GM23338 (cell line): ENCODE data around the gene SIRT3. TPM values are rescaled to one million over a fixed set of nuclear protein-coding genes. Genes with fewer than 3 reads are reported as not detected.

ENCODE experiments used
- ATAC-seq: fragments of 200-7000 bp; cut with Tn5 transposase; 3 replicates; pipeline ENCODE4 v1.9.1; 2020
- DNase-seq: peaks from one replicate; pipeline ENCODE4 v3.0.0-alpha.2; 2015; ENCODE audit warnings: low spot score
- H2AFZ ChIP-seq: fragments of 200-600 bp; sonication (generic); 2 replicates; pipeline ENCODE4 v1.8.0; 2016; ENCODE audit warnings: antibody characterized with exemption, mild to moderate bottlenecking, moderate library complexity
- H3F3A ChIP-seq: fragments of 200-600 bp; sonication (generic); replicated peaks from 2 replicates; pipeline ENCODE4 v1.8.0; 2017; ENCODE audit warnings: antibody characterized with exemption, mixed run types, low read depth
- H3K27ac ChIP-seq: fragments of 200-600 bp; sonication (generic); 2 replicates; pipeline ENCODE4 v1.6.1; 2016; ENCODE audit warnings: low read depth
- H3K27me3 ChIP-seq: fragments of 200-600 bp; sonication (generic); 2 replicates; pipeline ENCODE4 v1.8.0; 2016; ENCODE audit warnings: mild to moderate bottlenecking, mixed run types, moderate library complexity; ENCODE audit not compliant: insufficient read depth
- H3K36me3 ChIP-seq: fragments of 200-600 bp; sonication (generic); 2 replicates; pipeline ENCODE4 v1.8.0; 2016; ENCODE audit warnings: mild to moderate bottlenecking; ENCODE audit not compliant: insufficient read depth
- H3K4me1 ChIP-seq: fragments of 200-600 bp; sonication (generic); 2 replicates; pipeline ENCODE4 v1.8.0; 2016; ENCODE audit warnings: mild to moderate bottlenecking, moderate library complexity; ENCODE audit not compliant: insufficient read depth
- H3K4me2 ChIP-seq: fragments of 200-600 bp; sonication (generic); 2 replicates; pipeline ENCODE4 v1.7.1; 2017; ENCODE audit warnings: mixed run types
- H3K4me3 ChIP-seq: fragments of 200-600 bp; sonication (generic); 2 replicates; pipeline ENCODE4 v1.6.1; 2016; ENCODE audit warnings: mixed run types
- H3K79me2 ChIP-seq: fragments of 200-600 bp; sonication (generic); replicated peaks from 2 replicates; pipeline ENCODE4 v1.8.0; 2017; ENCODE audit warnings: mild to moderate bottlenecking; ENCODE audit not compliant: insufficient read depth
- H3K9me2 ChIP-seq: fragments of 200-600 bp; sonication (generic); 2 replicates; pipeline ENCODE4 v1.8.0; 2017; ENCODE audit not compliant: insufficient read depth
- H4K20me1 ChIP-seq: fragments of 200-600 bp; sonication (generic); replicated peaks from 2 replicates; pipeline ENCODE4 v1.8.0; 2017; ENCODE audit warnings: mild to moderate bottlenecking; ENCODE audit not compliant: insufficient read depth
- H3K27ac Mint-ChIP-seq: 2 replicates; pipeline ENCODE4 v1.8.0; 2020; ENCODE audit warnings: inconsistent platforms, mild to moderate bottlenecking, moderate library complexity, mixed read lengths
- H3K27me3 Mint-ChIP-seq: 3 replicates; pipeline ENCODE4 v1.8.0; 2022; ENCODE audit warnings: low read depth, mild to moderate bottlenecking, moderate library complexity, mixed read lengths, inconsistent platforms; ENCODE audit not compliant: insufficient read depth, poor library complexity
- H3K36me3 Mint-ChIP-seq: 3 replicates; pipeline ENCODE4 v1.8.0; 2021; ENCODE audit warnings: low read depth, mild to moderate bottlenecking, inconsistent platforms, moderate library complexity, mixed read lengths
- H3K4me1 Mint-ChIP-seq: 3 replicates; pipeline ENCODE4 v1.8.0; 2020; ENCODE audit warnings: mild to moderate bottlenecking, inconsistent platforms, mixed read lengths
- H3K4me3 Mint-ChIP-seq: 3 replicates; pipeline ENCODE4 v1.8.0; 2021; ENCODE audit warnings: moderate library complexity, mild to moderate bottlenecking, inconsistent platforms, mixed read lengths
- H3K9me3 Mint-ChIP-seq: 3 replicates; pipeline ENCODE4 v1.8.0; 2020; ENCODE audit warnings: moderate library complexity, mild to moderate bottlenecking, inconsistent platforms, mixed read lengths
- CREB1 ChIP-seq: fragments of 250-450 bp; sonication (Bioruptor Pico); IDR thresholded peaks from 2 replicates; pipeline ENCODE4 v1.5.0; 2020; ENCODE audit warnings: low read depth, mild to moderate bottlenecking, moderate library complexity
- EZH2 ChIP-seq: fragments of 200-600 bp; sonication (generic); IDR thresholded peaks from one replicate; pipeline ENCODE4 v1.8.0; 2017; ENCODE audit warnings: antibody characterized with exemption, mild to moderate bottlenecking, low read depth; ENCODE audit not compliant: unreplicated experiment
- EZH2phosphoT487 ChIP-seq: fragments of 200-600 bp; sonication (generic); IDR thresholded peaks from one replicate; pipeline ENCODE4 v1.8.1; 2018; ENCODE audit warnings: antibody characterized with exemption; ENCODE audit not compliant: unreplicated experiment
- JUNB ChIP-seq: IDR thresholded peaks from one replicate; pipeline ENCODE4 v1.6.1; 2016; ENCODE audit warnings: antibody characterized with exemption; ENCODE audit not compliant: unreplicated experiment
- NANOG ChIP-seq: IDR thresholded peaks from 2 replicates; pipeline ENCODE4 v1.6.1; 2016; ENCODE audit warnings: antibody characterized with exemption, borderline replicate concordance
- ZNF114 ChIP-seq: fragments of 250-450 bp; sonication (Bioruptor Pico); IDR thresholded peaks from 2 replicates; pipeline ENCODE4 v1.5.0; 2020; ENCODE audit warnings: mild to moderate bottlenecking, moderate library complexity
- ZNF331 ChIP-seq: fragments of 250-450 bp; sonication (Bioruptor Pico); IDR thresholded peaks from 2 replicates; pipeline ENCODE4 v1.5.0; 2020; ENCODE audit warnings: low read depth, mild to moderate bottlenecking, moderate library complexity
- polyA plus RNA-seq: library from polyadenylated mRNA; unstranded; fragments of >200 nt; fragmentation: Nextera tagmentation; extraction: Ambion mirVana; gene quantifications from 2 replicates; pipeline ENCODE4 v1.2.1, GENCODE V29; 2016
- total RNA-seq: library from RNA; depleted of rRNA; stranded (reverse); fragments of >200 nt; shearing (Covaris generic); gene quantifications from 2 replicates; pipeline ENCODE4 v1.2.3, GENCODE V29; 2014
- TF ChIP-seq, protein P1 (sequence below): IDR thresholded peaks from one replicate; pipeline ENCODE4 v1.6.1; 2018; ENCODE audit warnings: antibody characterized with exemption; ENCODE audit not compliant: unreplicated experiment
- TF ChIP-seq, protein P2 (sequence below), 2 experiments: fragments of 200-600 bp in 1 of 2; sonication (generic) in 1 of 2; conservative IDR thresholded peaks; 2 replicates each; pipeline versions ENCODE4 v1.5.1 to v1.6.1; 2016 to 2017; ENCODE audit warnings: antibody characterized with exemption in 2 of 2, low read depth in 2 of 2, mild to moderate bottlenecking in 2 of 2, moderate library complexity in 1 of 2
- TF ChIP-seq, protein P3 (sequence below): IDR thresholded peaks from 2 replicates; pipeline ENCODE4 v1.6.1; 2016; ENCODE audit warnings: antibody characterized with exemption
- TF ChIP-seq, protein P4 (sequence below): fragments of 250-450 bp; sonication (Bioruptor Pico); IDR thresholded peaks from 2 replicates; pipeline ENCODE4 v1.5.0; 2020; ENCODE audit warnings: mild to moderate bottlenecking, moderate library complexity

Gene SIRT3
- total and polyA plus RNA-seq, 2 experiments from 2014 or later = 7.0 to 11.4 TPM

DNA sequence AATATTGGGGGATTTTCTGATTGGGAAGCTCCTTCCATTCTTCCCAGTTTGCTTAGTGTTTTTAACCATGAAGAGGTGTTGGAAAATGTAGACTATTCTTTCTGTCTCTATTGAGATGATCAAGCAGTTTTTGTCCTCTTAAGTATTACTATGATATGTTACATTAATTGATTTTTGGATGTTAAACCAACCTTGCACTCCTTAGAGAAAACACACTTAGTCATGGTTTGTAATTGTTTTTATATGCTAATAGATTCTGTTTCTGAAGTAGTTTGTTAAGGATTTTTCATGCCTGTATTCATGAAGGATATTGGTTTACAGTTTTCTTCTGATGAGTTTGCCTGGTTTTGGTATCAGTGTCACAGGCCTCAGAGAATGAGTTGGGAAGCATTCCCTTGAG lies 40.1 kb upstream of the SIRT3 start (continued):
- TF ChIP-seq, protein P1, sequence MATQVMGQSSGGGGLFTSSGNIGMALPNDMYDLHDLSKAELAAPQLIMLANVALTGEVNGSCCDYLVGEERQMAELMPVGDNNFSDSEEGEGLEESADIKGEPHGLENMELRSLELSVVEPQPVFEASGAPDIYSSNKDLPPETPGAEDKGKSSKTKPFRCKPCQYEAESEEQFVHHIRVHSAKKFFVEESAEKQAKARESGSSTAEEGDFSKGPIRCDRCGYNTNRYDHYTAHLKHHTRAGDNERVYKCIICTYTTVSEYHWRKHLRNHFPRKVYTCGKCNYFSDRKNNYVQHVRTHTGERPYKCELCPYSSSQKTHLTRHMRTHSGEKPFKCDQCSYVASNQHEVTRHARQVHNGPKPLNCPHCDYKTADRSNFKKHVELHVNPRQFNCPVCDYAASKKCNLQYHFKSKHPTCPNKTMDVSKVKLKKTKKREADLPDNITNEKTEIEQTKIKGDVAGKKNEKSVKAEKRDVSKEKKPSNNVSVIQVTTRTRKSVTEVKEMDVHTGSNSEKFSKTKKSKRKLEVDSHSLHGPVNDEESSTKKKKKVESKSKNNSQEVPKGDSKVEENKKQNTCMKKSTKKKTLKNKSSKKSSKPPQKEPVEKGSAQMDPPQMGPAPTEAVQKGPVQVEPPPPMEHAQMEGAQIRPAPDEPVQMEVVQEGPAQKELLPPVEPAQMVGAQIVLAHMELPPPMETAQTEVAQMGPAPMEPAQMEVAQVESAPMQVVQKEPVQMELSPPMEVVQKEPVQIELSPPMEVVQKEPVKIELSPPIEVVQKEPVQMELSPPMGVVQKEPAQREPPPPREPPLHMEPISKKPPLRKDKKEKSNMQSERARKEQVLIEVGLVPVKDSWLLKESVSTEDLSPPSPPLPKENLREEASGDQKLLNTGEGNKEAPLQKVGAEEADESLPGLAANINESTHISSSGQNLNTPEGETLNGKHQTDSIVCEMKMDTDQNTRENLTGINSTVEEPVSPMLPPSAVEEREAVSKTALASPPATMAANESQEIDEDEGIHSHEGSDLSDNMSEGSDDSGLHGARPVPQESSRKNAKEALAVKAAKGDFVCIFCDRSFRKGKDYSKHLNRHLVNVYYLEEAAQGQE = no peak
- no peak for TF ChIP-seq EZH2

DNA sequence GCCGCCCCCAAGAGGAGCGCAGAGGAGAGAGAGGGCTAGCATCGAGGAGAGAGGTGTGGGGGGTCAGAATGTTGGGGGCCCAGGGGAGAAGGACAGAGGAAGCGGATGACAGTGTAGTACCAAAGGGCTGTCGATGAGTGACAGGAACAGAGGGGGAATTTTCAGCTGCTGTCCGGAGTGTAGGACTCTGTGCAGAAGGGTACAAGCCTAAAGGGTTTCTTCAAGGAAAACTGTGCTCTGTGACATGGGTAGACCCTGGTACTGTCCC lies 36.7 kb upstream of the SIRT3 start:
- H3K4me2 ChIP-seq = no peak overlapping the region
- Mint-ChIP-seq H3K27ac (no peak overlapping the region), H3K4me1 (peaks cover 26% of the 10 kb centered on the region), H3K27me3 (peaks cover 14% of the 10 kb centered on the region), H3K4me3 (no peak overlapping the region; the same call in 2 of the 3 replicates), H3K9me3 (peaks cover 2% of the 10 kb centered on the region; the same call in 1 of the 3 replicates), H3K36me3 (peaks cover 3% of the 10 kb centered on the region; the same call in 1 of the 3 replicates)
- no peak overlapping the region for H3K27ac ChIP-seq
- H3F3A ChIP-seq = 0 out of 2 replicates have a peak, but pooled peaks cover 6% of the 10 kb centered on the region
- peaks cover 2% of the 10 kb centered on the region; the same call in 1 of the 2 replicates for H3K27me3 ChIP-seq
- H3K9me2 ChIP-seq = no peaks in the 10 kb centered on the region
- H2AFZ ChIP-seq = no peak overlapping the region
- no peaks in the 10 kb centered on the region for H4K20me1 ChIP-seq
- no peak for ATAC-seq
- H3K4me3 ChIP-seq = no peak overlapping the region
- H3K79me2 ChIP-seq = no peaks in the 10 kb centered on the region
- H3K36me3 ChIP-seq = no peaks in the 10 kb centered on the region
- H3K4me1 ChIP-seq = peaks cover 14% of the 10 kb centered on the region; the same call in 1 of the 2 replicates
- no peak for DNase-seq
- TF ChIP-seq, protein P2, sequence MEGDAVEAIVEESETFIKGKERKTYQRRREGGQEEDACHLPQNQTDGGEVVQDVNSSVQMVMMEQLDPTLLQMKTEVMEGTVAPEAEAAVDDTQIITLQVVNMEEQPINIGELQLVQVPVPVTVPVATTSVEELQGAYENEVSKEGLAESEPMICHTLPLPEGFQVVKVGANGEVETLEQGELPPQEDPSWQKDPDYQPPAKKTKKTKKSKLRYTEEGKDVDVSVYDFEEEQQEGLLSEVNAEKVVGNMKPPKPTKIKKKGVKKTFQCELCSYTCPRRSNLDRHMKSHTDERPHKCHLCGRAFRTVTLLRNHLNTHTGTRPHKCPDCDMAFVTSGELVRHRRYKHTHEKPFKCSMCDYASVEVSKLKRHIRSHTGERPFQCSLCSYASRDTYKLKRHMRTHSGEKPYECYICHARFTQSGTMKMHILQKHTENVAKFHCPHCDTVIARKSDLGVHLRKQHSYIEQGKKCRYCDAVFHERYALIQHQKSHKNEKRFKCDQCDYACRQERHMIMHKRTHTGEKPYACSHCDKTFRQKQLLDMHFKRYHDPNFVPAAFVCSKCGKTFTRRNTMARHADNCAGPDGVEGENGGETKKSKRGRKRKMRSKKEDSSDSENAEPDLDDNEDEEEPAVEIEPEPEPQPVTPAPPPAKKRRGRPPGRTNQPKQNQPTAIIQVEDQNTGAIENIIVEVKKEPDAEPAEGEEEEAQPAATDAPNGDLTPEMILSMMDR (conservative IDR thresholded peaks at IDR 0.05; ENCODE audit: low read depth in 2 of 2) = no peak
- TF ChIP-seq EZH2phosphoT487 = no peak
- TF ChIP-seq, protein P3, sequence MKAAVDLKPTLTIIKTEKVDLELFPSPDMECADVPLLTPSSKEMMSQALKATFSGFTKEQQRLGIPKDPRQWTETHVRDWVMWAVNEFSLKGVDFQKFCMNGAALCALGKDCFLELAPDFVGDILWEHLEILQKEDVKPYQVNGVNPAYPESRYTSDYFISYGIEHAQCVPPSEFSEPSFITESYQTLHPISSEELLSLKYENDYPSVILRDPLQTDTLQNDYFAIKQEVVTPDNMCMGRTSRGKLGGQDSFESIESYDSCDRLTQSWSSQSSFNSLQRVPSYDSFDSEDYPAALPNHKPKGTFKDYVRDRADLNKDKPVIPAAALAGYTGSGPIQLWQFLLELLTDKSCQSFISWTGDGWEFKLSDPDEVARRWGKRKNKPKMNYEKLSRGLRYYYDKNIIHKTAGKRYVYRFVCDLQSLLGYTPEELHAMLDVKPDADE = no peak
- no peak for TF ChIP-seq ZNF331 (CRISPR knock-in tag)
- TF ChIP-seq, protein P4, sequence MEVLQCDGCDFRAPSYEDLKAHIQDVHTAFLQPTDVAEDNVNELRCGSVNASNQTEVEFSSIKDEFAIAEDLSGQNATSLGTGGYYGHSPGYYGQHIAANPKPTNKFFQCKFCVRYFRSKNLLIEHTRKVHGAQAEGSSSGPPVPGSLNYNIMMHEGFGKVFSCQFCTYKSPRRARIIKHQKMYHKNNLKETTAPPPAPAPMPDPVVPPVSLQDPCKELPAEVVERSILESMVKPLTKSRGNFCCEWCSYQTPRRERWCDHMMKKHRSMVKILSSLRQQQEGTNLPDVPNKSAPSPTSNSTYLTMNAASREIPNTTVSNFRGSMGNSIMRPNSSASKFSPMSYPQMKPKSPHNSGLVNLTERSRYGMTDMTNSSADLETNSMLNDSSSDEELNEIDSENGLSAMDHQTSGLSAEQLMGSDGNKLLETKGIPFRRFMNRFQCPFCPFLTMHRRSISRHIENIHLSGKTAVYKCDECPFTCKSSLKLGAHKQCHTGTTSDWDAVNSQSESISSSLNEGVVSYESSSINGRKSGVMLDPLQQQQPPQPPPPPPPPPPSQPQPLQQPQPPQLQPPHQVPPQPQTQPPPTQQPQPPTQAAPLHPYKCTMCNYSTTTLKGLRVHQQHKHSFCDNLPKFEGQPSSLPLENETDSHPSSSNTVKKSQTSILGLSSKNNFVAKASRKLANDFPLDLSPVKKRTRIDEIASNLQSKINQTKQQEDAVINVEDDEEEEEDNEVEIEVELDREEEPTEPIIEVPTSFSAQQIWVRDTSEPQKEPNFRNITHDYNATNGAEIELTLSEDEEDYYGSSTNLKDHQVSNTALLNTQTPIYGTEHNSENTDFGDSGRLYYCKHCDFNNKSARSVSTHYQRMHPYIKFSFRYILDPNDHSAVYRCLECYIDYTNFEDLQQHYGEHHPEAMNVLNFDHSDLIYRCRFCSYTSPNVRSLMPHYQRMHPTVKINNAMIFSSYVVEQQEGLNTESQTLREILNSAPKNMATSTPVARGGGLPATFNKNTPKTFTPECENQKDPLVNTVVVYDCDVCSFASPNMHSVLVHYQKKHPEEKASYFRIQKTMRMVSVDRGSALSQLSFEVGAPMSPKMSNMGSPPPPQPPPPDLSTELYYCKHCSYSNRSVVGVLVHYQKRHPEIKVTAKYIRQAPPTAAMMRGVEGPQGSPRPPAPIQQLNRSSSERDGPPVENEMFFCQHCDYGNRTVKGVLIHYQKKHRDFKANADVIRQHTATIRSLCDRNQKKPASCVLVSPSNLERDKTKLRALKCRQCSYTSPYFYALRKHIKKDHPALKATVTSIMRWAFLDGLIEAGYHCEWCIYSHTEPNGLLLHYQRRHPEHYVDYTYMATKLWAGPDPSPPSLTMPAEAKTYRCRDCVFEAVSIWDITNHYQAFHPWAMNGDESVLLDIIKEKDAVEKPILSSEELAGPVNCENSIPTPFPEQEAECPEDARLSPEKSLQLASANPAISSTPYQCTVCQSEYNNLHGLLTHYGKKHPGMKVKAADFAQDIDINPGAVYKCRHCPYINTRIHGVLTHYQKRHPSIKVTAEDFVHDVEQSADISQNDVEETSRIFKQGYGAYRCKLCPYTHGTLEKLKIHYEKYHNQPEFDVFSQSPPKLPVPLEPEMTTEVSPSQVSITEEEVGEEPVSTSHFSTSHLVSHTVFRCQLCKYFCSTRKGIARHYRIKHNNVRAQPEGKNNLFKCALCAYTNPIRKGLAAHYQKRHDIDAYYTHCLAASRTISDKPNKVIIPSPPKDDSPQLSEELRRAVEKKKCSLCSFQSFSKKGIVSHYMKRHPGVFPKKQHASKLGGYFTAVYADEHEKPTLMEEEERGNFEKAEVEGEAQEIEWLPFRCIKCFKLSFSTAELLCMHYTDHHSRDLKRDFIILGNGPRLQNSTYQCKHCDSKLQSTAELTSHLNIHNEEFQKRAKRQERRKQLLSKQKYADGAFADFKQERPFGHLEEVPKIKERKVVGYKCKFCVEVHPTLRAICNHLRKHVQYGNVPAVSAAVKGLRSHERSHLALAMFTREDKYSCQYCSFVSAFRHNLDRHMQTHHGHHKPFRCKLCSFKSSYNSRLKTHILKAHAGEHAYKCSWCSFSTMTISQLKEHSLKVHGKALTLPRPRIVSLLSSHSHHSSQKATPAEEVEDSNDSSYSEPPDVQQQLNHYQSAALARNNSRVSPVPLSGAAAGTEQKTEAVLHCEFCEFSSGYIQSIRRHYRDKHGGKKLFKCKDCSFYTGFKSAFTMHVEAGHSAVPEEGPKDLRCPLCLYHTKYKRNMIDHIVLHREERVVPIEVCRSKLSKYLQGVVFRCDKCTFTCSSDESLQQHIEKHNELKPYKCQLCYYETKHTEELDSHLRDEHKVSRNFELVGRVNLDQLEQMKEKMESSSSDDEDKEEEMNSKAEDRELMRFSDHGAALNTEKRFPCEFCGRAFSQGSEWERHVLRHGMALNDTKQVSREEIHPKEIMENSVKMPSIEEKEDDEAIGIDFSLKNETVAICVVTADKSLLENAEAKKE (CRISPR knock-in tag) = no peak
- TF ChIP-seq CREB1 (CRISPR knock-in tag) = no peak
- TF ChIP-seq ZNF114 (CRISPR knock-in tag) = no peak
- no peak for TF ChIP-seq JUNB
- no peak for TF ChIP-seq EZH2
- TF ChIP-seq NANOG = no peak
